ENCODE results near the gene STPG1. TPM values are rescaled to one million over a fixed set of nuclear protein-coding genes. Genes with fewer than 3 reads are reported as not detected.

The STPG1 gene
- total and polyA plus RNA-seq, 9 of the 15 experiments (the other 6 are each of a cell fraction or from before 2014, with no cell fraction given): 5.0 to 11.9 (median 8.3) TPM

GRCh38 chr1:24325587-24326449 lies 87.8 kb downstream of the STPG1 start (continued):
- TF ChIP-seq SNRNP70 (optimal IDR thresholded peaks at IDR 0.05; ENCODE audit: low read depth, low read length) (no peak), BRCA1 (IDR thresholded peaks at IDR 0.05) (no peak), BRCA1 (CRISPR knock-in tag; IDR thresholded peaks at IDR 0.05) (no peak), LEF1 (IDR thresholded peaks at IDR 0.05) (0 out of 2 replicates have a peak, but pooled peaks have one; percentile 36), MYBL2 (IDR thresholded peaks at IDR 0.05; ENCODE audit: low read depth) (no peak), MYBL2 (CRISPR knock-in tag; IDR thresholded peaks at IDR 0.05; ENCODE audit: borderline replicate concordance) (no peak), MYC (IDR thresholded peaks at IDR 0.05; ENCODE audit: low read depth, low read length) (no peak), MYC (CRISPR knock-in tag; IDR thresholded peaks at IDR 0.05; ENCODE audit: borderline replicate concordance, low read depth) (no peak), ZNF740 (CRISPR knock-in tag; IDR thresholded peaks at IDR 0.05) (no peak), ZNF740 (tag; IDR thresholded peaks at IDR 0.05) (peak in 1 of 2 experiments; percentile 30; a peak in 1 of 4 replicates), C11orf30 (IDR thresholded peaks at IDR 0.05; ENCODE audit: low read depth) (no peak), ZNF316 (IDR thresholded peaks at IDR 0.05) (no peak), ZNF785 (CRISPR knock-in tag; IDR thresholded peaks at IDR 0.05) (no peak), MCM2 (IDR thresholded peaks at IDR 0.05; ENCODE audit: low read depth) (no peak), ATF2 (CRISPR knock-in tag; IDR thresholded peaks at IDR 0.05) (no peak), GATAD2B (IDR thresholded peaks at IDR 0.05; ENCODE audit: borderline replicate concordance) (no peak), ZFP30 (CRISPR knock-in tag; IDR thresholded peaks at IDR 0.05; ENCODE audit: borderline replicate concordance) (no peak), DMBX1 (CRISPR knock-in tag; IDR thresholded peaks at IDR 0.05; ENCODE audit: borderline replicate concordance) (no peak)
- TF ChIP-seq, protein P1, sequence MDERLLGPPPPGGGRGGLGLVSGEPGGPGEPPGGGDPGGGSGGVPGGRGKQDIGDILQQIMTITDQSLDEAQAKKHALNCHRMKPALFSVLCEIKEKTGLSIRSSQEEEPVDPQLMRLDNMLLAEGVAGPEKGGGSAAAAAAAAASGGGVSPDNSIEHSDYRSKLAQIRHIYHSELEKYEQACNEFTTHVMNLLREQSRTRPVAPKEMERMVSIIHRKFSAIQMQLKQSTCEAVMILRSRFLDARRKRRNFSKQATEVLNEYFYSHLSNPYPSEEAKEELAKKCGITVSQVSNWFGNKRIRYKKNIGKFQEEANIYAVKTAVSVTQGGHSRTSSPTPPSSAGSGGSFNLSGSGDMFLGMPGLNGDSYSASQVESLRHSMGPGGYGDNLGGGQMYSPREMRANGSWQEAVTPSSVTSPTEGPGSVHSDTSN (CRISPR knock-in tag; IDR thresholded peaks at IDR 0.05; ENCODE audit: low read depth): no peak
- TF ChIP-seq, protein P1 (tag; conservative IDR thresholded peaks at IDR 0.05; ENCODE audit: low read depth): peak; percentile 45; the same call in 1 of the 2 replicates
